ENCODE measurements around the gene STXBP1.

DNA sequence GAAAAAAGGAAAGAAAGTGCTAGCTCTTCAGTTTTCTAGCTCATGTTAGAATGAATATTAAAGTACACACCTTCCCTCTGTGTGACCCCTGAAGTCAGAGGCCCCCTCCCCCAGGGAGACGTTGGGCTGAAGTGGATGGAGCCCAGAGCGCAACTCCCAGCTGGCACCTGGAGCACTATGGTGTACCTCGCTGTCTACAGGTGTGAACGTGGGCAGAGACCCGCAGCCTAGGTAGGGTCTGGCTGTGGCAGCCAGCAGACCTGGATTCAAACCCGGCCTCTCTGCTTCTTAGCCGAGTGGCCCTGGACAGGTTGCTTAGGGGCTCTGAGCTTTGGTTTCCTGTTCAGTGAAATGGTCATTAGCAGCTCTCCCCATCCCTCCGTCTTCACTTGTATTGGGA, 116.7 kb downstream of the STXBP1 start:
- TF ChIP-seq RAD21 (IDR thresholded peaks at IDR 0.05; ENCODE audit: low read depth): no peak
- TF ChIP-seq, protein P1, sequence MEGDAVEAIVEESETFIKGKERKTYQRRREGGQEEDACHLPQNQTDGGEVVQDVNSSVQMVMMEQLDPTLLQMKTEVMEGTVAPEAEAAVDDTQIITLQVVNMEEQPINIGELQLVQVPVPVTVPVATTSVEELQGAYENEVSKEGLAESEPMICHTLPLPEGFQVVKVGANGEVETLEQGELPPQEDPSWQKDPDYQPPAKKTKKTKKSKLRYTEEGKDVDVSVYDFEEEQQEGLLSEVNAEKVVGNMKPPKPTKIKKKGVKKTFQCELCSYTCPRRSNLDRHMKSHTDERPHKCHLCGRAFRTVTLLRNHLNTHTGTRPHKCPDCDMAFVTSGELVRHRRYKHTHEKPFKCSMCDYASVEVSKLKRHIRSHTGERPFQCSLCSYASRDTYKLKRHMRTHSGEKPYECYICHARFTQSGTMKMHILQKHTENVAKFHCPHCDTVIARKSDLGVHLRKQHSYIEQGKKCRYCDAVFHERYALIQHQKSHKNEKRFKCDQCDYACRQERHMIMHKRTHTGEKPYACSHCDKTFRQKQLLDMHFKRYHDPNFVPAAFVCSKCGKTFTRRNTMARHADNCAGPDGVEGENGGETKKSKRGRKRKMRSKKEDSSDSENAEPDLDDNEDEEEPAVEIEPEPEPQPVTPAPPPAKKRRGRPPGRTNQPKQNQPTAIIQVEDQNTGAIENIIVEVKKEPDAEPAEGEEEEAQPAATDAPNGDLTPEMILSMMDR (IDR thresholded peaks at IDR 0.05 in 2 of 3, conservative IDR thresholded peaks at IDR 0.05 in 1 of 3; ENCODE audit: borderline replicate concordance in 1 of 3, insufficient read depth in 1 of 3, low read depth in 2 of 3, low read length in 2 of 3): no peak
- no peak for TF ChIP-seq YY1 (IDR thresholded peaks at IDR 0.05; ENCODE audit: extremely low read depth, insufficient replicate concordance, low read depth, low read length)
- TF ChIP-seq POLR2AphosphoS5 (IDR thresholded peaks at IDR 0.05; ENCODE audit: low read depth, low read length): no peak
- TF ChIP-seq SP1 (IDR thresholded peaks at IDR 0.05; ENCODE audit: low read depth): no peak
- TF ChIP-seq POLR2A (IDR thresholded peaks at IDR 0.05; ENCODE audit: borderline replicate concordance, extremely low read depth, insufficient read depth, insufficient read length): no peak
- TF ChIP-seq, protein P2, sequence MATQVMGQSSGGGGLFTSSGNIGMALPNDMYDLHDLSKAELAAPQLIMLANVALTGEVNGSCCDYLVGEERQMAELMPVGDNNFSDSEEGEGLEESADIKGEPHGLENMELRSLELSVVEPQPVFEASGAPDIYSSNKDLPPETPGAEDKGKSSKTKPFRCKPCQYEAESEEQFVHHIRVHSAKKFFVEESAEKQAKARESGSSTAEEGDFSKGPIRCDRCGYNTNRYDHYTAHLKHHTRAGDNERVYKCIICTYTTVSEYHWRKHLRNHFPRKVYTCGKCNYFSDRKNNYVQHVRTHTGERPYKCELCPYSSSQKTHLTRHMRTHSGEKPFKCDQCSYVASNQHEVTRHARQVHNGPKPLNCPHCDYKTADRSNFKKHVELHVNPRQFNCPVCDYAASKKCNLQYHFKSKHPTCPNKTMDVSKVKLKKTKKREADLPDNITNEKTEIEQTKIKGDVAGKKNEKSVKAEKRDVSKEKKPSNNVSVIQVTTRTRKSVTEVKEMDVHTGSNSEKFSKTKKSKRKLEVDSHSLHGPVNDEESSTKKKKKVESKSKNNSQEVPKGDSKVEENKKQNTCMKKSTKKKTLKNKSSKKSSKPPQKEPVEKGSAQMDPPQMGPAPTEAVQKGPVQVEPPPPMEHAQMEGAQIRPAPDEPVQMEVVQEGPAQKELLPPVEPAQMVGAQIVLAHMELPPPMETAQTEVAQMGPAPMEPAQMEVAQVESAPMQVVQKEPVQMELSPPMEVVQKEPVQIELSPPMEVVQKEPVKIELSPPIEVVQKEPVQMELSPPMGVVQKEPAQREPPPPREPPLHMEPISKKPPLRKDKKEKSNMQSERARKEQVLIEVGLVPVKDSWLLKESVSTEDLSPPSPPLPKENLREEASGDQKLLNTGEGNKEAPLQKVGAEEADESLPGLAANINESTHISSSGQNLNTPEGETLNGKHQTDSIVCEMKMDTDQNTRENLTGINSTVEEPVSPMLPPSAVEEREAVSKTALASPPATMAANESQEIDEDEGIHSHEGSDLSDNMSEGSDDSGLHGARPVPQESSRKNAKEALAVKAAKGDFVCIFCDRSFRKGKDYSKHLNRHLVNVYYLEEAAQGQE (IDR thresholded peaks at IDR 0.05; ENCODE audit: low read depth): no peak
